Measurements from ENCODE around the gene RAD51D.

GRCh38 chr17:35095741-35096140 is 23.9 kb downstream of the RAD51D start:
- TF ChIP-seq, protein P1, sequence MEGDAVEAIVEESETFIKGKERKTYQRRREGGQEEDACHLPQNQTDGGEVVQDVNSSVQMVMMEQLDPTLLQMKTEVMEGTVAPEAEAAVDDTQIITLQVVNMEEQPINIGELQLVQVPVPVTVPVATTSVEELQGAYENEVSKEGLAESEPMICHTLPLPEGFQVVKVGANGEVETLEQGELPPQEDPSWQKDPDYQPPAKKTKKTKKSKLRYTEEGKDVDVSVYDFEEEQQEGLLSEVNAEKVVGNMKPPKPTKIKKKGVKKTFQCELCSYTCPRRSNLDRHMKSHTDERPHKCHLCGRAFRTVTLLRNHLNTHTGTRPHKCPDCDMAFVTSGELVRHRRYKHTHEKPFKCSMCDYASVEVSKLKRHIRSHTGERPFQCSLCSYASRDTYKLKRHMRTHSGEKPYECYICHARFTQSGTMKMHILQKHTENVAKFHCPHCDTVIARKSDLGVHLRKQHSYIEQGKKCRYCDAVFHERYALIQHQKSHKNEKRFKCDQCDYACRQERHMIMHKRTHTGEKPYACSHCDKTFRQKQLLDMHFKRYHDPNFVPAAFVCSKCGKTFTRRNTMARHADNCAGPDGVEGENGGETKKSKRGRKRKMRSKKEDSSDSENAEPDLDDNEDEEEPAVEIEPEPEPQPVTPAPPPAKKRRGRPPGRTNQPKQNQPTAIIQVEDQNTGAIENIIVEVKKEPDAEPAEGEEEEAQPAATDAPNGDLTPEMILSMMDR (IDR thresholded peaks at IDR 0.05; ENCODE audit: insufficient read depth, low read length), result no peak
- TF ChIP-seq SPI1 (IDR thresholded peaks at IDR 0.05; ENCODE audit: borderline replicate concordance, low read depth) (no peak), POLR2AphosphoS5 (IDR thresholded peaks at IDR 0.05; ENCODE audit: low read depth) (no peak), GABPA (IDR thresholded peaks at IDR 0.05; ENCODE audit: low read depth) (no peak)
